IPS DF 4.7 (cell line): ENCODE data around the gene NFATC1.
"Not testable (repeated sequence)": the region's sequence is repeated elsewhere in the genome, so short reads cannot be mapped to it uniquely, and the experiment has no call there.

Source experiments
- DNase-seq: peaks from one replicate; pipeline ENCODE4 v3.0.0-alpha.2; 2013; ENCODE audit warnings: low spot score; ENCODE audit errors: extremely low read depth

The NFATC1 gene

GRCh38 chr18:79487801-79488201, 92.1 kb downstream of the NFATC1 start:
- DNase-seq = no peak

- DNase-seq = no peak
These were observed 92.8 kb downstream of the NFATC1 start for GRCh38 chr18:79488311-79489050.

DNA sequence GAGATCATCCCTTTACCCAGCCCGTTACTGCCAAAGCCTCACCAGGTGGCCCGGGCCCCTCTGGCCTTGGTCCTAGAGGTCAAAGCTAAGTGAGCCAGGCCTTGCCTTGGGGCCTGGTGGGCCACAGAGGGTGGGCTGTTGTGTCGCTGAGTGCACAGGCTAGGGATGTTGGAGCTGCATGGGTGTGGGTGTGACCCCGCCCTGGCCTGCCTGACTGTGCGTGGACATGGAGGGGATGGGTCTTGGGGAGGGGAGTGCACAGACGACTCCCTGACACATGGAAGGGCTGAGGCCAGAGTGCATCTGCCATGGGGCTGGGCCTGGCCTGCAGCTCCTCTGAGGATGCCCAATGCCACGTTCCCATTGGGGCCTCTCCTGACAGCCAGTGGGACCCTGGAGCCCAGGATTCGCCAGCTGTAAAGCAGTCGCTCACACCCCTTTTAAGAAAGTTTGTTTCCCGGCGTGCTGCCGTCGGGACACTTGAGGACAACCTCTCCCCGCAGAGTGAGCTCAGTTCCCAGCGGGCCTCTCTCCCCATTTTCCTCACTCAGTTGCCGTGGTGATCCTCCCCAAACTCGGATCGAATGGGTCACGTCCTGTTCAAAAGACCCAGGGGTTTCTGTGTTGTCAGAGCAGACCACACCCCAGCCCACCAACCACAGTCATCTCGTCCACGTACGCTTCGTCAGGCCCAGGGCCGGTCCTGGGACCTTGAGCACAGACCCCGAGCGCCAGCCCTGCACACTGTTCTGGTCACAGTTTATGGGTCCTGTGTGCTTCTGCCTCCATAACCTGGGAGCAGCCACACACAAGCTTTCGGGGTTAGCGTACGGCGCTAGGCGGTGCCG, 93.5 kb downstream of the NFATC1 start:
- DNase-seq = no peak

DNA sequence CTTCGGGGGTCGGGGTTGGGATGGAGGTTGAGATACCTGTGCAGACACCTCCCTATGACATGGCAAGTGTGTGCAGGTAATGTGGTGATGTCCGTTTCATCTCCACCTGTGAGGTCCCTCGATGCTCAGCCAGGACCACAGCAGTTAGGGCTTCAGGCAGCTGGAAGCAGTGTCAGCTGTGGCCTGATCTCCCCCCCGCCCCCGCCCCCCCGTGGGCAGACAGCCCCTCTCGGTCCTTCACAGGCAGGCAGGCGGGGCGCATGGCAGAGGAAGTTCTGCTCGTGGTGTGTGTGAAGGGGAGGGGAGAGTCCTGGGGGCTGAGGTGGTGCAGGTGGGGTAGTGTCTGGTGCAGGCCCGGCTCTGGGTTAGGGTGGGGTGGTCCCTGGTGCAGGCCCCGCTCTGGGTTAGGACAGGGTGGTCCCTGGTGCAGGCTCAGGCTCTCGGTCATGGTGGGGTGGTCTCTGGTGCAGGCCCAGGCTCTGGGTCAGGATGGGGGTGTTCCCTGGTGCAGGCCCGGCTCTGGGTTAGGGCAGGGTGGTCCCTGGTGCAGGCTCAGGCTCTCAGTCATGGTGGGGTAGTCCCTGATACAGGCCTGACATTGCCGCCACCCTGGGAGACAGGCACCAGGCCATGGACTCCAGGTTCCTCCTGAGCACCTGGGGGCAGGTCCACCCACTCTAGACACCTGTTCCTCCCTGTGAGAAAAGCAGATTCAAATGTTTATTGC, 94.3 kb downstream of the NFATC1 start:
- DNase-seq = no peak

- DNase-seq = no peak
These were observed 94.9 kb downstream of the NFATC1 start for GRCh38 chr18:79490626-79491041.

GRCh38 chr18:79491081-79491551, 95.4 kb downstream of the NFATC1 start:
- DNase-seq = no peak

- DNase-seq = no peak
These were observed 97.6 kb downstream of the NFATC1 start for GRCh38 chr18:79493211-79493800.

DNA sequence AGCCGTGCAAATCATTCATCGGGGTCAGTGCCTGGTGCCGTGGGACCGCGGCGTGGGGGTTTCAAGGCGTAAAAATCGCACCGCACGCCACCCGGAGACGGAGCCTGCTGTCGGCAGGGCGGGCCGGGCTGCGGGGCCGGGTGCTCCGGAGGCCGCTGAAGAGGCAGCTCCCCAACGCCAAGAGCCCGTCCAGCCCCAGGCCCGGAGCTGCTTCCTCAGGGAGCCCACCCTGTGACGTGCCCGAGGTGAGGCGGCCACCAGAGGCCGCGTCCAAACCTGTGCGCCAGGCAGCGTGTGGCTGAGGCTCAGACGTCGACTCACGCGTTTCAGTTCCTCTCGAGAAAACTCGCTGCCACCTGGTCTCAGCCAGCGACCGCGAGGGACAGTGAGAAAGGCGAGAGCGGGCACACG, 98.1 kb downstream of the NFATC1 start:
- DNase-seq = no peak

DNA sequence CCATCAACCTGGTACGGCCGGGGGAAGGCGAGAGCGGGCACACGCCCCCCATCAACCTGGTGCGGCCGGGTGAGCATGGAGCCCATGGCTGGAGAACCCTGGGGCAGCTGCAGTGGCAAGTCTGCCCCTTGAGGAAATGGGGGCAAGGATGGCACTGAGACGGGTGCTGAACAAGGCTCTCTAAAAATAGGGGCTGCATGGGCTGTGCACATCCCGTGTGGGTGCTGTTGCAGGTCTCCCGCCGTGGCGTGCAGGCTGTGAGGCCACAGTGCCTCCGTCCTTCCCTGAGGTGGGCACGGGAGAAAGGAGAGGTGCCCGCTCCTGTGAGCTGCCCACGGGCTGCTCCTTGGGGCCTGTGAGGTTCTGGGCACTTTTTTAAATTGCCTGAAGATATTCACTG, 99.2 kb downstream of the NFATC1 start:
- DNase-seq = no peak

- DNase-seq = no peak
These were observed 99.9 kb downstream of the NFATC1 start for GRCh38 chr18:79495591-79496071.

GRCh38 chr18:79496237-79496977, 100.7 kb downstream of the NFATC1 start:
- DNase-seq = no peak

DNA sequence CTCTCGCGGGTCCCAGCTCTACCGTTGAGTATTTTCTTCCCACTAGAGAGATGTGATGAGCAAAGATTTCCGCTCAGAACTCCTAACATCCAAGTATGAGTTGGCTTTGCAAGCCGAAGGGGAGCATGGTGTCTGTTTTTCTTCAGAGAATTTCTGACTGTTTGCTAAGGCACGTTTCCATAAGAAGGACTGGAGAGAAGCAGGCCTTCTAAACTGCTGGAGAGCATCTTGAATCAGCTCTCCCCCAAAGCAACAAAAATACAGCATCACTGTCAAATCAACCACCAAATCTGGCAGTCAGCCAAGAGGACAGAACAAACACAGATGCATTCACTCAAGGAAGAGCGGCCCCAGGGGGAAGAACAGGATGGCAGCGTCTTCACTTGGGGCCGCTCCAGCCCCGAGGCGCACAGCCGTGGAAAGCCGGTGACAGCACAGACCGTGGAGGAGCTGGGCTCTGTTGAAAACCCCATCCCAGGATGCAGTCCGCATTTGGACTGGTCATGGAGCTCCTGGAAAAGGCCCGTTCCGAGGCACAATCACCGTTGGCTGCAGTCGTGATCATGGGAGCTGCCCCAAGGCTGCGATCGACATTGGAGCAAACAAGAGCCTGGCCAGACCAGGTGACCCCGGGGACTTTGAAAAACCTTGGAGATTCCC, 101.4 kb downstream of the NFATC1 start:
- DNase-seq = no peak

DNA sequence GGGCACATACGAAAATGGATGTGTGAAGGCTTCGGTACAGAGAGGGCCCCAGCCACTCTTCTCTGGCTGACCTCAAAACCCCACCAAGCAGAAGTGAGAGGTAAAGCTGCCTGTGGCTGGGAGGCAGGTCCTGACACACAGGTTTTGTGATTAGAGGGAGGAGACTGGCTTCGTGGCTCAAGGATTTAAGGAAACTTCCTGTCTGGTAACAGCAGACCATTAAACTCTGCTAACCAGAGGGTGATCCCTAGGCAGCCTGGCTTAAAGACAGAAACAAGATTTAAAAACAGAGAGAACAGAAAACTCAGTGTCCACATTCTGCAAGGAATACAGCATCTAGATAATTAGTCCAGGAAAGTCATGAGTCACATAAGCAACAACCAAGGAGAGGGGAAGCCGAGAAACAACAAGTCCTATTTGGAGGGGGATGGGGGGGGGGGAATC, 101.9 kb downstream of the NFATC1 start:
- no peak for DNase-seq

- DNase-seq = no peak
These were observed 102.9 kb downstream of the NFATC1 start for GRCh38 chr18:79498662-79499061.

- DNase-seq = no peak
These were observed 105.3 kb downstream of the NFATC1 start for GRCh38 chr18:79501006-79501405.

DNA sequence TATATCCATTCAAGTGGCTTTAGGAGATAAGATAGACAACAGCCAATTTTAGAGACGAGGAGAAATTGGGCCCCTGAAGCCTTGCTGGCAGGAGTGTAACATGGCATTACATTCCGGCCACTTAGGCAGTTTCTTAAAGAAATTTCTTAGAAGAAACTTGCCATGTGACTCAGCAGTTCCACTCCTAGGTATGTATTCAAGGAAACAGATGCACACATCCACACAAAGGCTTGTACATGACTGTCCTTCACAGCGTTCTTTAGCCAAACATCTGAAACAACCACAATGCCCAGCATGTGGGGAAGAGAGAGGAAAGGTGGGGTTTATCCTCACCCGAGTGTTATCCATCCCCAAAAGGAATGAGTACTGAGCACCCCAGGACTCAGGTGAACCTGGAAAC, 107.1 kb downstream of the NFATC1 start:
- DNase-seq = no peak

DNA sequence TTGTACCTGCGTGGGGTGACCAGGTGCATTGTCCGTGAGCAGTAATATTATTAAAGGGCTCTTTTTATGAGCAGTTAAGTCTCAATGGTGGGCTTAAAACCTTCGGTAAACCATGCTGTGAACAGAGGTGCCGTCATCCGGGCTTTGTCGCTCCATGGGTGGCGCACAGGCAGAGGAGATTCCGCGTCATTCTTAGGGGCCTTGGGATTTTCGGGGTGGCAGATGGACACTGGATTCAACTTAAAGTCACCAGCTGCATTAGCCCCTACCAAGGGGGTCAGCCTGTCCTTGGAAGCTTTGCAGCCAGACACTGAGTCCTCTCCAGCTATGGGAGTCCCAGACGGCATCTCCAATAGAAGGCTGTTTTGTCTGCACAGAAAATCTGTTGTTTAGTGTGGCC, 107.7 kb downstream of the NFATC1 start:
- DNase-seq = no peak

GRCh38 chr18:79504034-79504433, 108.3 kb downstream of the NFATC1 start:
- no peak for DNase-seq

GRCh38 chr18:79504495-79504894, 108.8 kb downstream of the NFATC1 start:
- not testable (repeated sequence) for DNase-seq

GRCh38 chr18:79505465-79505864, 109.7 kb downstream of the NFATC1 start:
- DNase-seq = not testable (repeated sequence)
